Fibroblast of lung (primary cell): ENCODE measurements around the gene NR3C1.

ENCODE experiments used
- EZH2 ChIP-seq: IDR thresholded peaks from 2 replicates; pipeline ENCODE4 v1.5.1; 2012; ENCODE audit warnings: low read length, control low read depth, mild to moderate bottlenecking; ENCODE audit errors: missing control alignments
- TF ChIP-seq, protein P1 (sequence below), 2 donors: IDR thresholded peaks in 1 of 2; conservative IDR thresholded peaks in 1 of 2; 1 replicate in 1 of 2; 2 replicates in 1 of 2; pipeline ENCODE4 v1.5.1; 2011 to 2012; ENCODE audit warnings: low read length in 2 of 2, control low read depth in 1 of 2, inconsistent platforms in 1 of 2, low read depth in 1 of 2, mild to moderate bottlenecking in 1 of 2

GRCh38 chr5:143398053-143398355 is 5.5 kb downstream of the NR3C1 start:
- TF ChIP-seq, protein P1, sequence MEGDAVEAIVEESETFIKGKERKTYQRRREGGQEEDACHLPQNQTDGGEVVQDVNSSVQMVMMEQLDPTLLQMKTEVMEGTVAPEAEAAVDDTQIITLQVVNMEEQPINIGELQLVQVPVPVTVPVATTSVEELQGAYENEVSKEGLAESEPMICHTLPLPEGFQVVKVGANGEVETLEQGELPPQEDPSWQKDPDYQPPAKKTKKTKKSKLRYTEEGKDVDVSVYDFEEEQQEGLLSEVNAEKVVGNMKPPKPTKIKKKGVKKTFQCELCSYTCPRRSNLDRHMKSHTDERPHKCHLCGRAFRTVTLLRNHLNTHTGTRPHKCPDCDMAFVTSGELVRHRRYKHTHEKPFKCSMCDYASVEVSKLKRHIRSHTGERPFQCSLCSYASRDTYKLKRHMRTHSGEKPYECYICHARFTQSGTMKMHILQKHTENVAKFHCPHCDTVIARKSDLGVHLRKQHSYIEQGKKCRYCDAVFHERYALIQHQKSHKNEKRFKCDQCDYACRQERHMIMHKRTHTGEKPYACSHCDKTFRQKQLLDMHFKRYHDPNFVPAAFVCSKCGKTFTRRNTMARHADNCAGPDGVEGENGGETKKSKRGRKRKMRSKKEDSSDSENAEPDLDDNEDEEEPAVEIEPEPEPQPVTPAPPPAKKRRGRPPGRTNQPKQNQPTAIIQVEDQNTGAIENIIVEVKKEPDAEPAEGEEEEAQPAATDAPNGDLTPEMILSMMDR (conservative IDR thresholded peaks at IDR 0.05 in 1 of 2, IDR thresholded peaks at IDR 0.05 in 1 of 2; ENCODE audit: low read depth in 1 of 2, low read length in 2 of 2): no peak
- no peak for TF ChIP-seq EZH2
